ENCODE measurements around the gene TAF15. TPM values are rescaled to one million over a fixed set of nuclear protein-coding genes. Genes with fewer than 3 reads are reported as not detected.

The TAF15 gene
- total and polyA plus RNA-seq, 12 donors: 56.1 to 158 (median 130) TPM

DNA sequence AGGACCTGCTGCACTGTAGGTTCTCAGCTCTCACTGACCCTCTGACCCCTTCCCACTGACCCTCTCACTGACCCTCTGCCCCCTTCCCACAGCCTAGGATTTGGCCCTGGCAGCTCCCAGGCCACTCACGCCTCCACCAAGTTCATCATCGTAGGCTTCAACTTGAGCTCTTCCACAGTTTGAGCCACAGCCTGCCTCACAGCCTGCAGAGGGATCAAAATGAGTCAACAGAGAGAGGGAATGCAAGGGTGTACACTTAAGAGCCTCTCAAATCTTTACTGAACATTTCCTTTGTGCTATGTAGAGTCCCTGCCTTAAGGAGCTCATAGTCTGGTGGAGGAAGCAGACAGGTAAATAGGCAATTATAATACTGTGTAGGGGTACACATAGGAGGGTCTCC lies 47.3 kb downstream of the TAF15 start:
- no peak overlapping the region for H3K4me3 ChIP-seq
- 94 to 97% methylated on average over 2 of the region's 2 CpGs for WGBS, 2 donors
- no peak for ATAC-seq

DNA sequence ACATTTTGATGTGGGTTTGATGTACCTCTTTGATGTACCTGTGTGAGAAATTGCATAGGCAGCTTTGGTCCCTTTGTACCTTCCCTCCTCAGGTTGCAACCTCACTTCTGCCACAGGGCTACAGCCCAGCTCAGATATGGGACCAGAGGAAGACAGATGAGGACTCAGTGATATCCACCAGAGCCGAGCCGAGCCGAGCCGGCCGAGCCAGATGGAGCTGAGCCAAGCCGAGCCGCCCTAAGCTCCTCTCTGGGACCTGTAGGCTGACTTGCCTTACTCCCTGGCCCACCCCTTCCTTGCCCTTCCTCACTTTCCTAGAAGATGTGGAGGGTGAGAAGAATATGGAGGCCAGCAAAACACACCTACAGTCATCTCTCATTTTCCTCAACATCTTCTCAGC lies 55.6 kb downstream of the TAF15 start:
- no peak overlapping the region for H3K27ac ChIP-seq
- 70 to 91% methylated on average over 7 of the region's 7 CpGs for WGBS, 2 donors
- H3K4me1 ChIP-seq: peaks cover 0 to 14% (median 9%) of the 10 kb centered on the region in 9 donors
- TF ChIP-seq, protein P1, sequence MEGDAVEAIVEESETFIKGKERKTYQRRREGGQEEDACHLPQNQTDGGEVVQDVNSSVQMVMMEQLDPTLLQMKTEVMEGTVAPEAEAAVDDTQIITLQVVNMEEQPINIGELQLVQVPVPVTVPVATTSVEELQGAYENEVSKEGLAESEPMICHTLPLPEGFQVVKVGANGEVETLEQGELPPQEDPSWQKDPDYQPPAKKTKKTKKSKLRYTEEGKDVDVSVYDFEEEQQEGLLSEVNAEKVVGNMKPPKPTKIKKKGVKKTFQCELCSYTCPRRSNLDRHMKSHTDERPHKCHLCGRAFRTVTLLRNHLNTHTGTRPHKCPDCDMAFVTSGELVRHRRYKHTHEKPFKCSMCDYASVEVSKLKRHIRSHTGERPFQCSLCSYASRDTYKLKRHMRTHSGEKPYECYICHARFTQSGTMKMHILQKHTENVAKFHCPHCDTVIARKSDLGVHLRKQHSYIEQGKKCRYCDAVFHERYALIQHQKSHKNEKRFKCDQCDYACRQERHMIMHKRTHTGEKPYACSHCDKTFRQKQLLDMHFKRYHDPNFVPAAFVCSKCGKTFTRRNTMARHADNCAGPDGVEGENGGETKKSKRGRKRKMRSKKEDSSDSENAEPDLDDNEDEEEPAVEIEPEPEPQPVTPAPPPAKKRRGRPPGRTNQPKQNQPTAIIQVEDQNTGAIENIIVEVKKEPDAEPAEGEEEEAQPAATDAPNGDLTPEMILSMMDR (IDR thresholded peaks at IDR 0.05): no peak
- DNase-seq (no peak), ATAC-seq (peak in 1 of 8 donors; percentile 55)
- intact Hi-C loops (cut with DNase I): no loop called here
- no peaks in the 10 kb centered on the region for H3K9me3 ChIP-seq
- no peak overlapping the region for H3K4me3 ChIP-seq
- peaks cover 0 to 3% (median 0%) of the 10 kb centered on the region in 9 donors for H3K36me3 ChIP-seq
- H3K27me3 ChIP-seq: no peaks in the 10 kb centered on the region

More for the DNA sequence above, 47.3 kb downstream of the TAF15 start:
- intact Hi-C loops (cut with DNase I): loop anchor here in 1 of 10 donors (10.0 kb wide), 1 partner anchor 88 kb away; the partner anchor contains the start of gene LYZL6
- H3K9me3 ChIP-seq: no peaks in the 10 kb centered on the region
- H3K27ac ChIP-seq: no peak overlapping the region
- no peaks in the 10 kb centered on the region for H3K27me3 ChIP-seq
- TF ChIP-seq, protein P1 (IDR thresholded peaks at IDR 0.05): no peak
- no peaks in the 10 kb centered on the region for H3K4me1 ChIP-seq
- no peak for DNase-seq
- peaks cover 0 to 41% (median 0%) of the 10 kb centered on the region in 9 donors for H3K36me3 ChIP-seq

DNA sequence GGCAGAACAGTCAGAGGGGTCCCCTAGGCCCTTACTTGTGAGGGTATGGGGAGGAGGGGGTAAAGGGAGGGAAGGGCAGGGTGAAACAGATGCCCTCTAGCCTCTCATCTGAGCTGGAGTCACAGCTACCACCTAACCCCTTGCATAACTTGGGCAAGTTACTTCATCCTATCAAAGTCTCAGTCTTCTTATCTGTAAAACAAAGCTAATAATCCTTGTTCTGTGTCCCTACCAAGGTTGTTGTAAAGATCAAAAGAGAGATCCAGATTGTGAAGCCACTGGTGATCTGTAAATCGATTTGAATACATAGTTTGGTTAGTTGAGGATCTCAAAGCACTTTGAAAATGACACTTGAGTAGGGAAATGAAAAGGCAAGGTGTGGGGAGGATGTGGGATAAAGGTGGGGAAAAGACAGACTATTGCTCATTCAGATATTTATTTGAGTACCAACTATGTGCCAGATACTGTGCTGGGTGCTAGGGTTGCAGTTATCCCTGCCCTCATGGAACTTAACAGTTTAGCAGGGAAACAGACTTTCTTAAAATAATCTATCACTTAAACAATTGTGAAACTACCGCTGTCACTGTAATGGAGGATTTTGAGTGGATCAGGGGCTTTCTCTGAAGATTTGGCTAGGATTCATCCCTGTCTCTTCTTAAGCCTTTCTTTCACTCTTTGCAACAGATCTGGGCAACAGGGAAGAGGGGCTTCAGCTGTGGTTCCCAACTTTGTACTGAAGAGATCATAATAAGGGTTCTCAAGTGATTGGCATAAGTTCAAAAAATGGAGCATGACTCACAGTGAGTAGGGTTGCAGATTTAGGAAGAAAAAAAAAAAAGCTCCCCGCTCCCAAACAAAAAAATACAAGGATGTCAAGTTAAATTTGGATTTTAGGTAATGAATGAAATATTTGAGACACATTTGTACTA lies 56.4 kb downstream of the TAF15 start:
- Histone ChIP-seq H3K9me3 (no peaks in the 10 kb centered on the region), H3K36me3 (peaks cover 0 to 3% (median 0%) of the 10 kb centered on the region in 9 donors), H3K4me1 (peaks cover 0 to 14% (median 9%) of the 10 kb centered on the region in 9 donors), H3K4me3 (no peak overlapping the region), H3K27me3 (no peaks in the 10 kb centered on the region), H3K27ac (peak overlapping the region in 1 of 10 donors; percentile 14)
- DNase-seq (no peak), ATAC-seq (no peak)
- 75 to 78% methylated on average over 3 of the region's 3 CpGs for WGBS, 2 donors
- TF ChIP-seq, protein P1 (IDR thresholded peaks at IDR 0.05): no peak
- intact Hi-C loops (cut with DNase I): no loop called here

DNA sequence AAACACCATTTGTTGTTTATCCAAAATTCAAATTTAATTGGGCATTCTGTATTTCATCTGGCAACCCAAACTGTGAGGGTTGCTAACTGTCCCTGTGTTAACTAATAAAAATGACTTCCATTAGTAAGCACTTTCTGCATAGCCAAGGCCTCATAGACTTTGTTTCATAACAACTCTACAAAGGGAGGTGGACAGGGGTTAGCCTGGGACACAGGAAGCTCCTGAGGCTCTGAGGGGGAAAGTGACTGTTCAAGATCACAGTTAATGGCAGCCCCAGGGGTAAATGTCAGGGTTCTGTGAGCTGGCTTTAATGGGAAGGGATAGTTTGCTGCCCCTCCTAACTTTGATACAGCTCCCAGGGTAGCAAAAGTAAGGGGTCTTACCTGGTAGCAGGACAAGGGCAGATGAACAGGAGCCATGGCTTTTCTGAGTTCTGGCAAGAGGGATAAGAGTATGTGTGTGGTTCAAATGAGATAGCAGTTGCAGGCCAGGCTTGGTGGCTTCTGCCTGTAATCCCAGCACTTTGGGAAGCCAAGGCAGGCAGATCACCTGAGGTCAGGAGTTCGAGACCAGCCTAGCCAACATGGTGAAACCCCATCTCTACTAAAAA lies 57.2 kb downstream of the TAF15 start:
- intact Hi-C loops (cut with DNase I): no loop called here
- peaks cover 0 to 20% (median 9%) of the 10 kb centered on the region in 9 donors for H3K4me1 ChIP-seq
- peak in 1 of 8 donors; percentile 52 for ATAC-seq

More for the DNA sequence above, 57.2 kb downstream of the TAF15 start:
- H3K27me3 ChIP-seq: no peaks in the 10 kb centered on the region
- H3K36me3 ChIP-seq: peaks cover 0 to 3% (median 0%) of the 10 kb centered on the region in 9 donors
- peak overlapping the region in 1 of 10 donors; percentile 14 for H3K27ac ChIP-seq
- WGBS, 2 donors: 100% methylated on average over 1 of the region's 1 CpG
- no peaks in the 10 kb centered on the region for H3K9me3 ChIP-seq
- no peak for DNase-seq
- TF ChIP-seq, protein P1 (IDR thresholded peaks at IDR 0.05): no peak
- no peak overlapping the region for H3K4me3 ChIP-seq

Measured in heart right ventricle (tissue), 16 donors.